GM19397 (cell line): ENCODE measurements around the gene TRAF3IP1.
"Not testable (repeated sequence)": the region's sequence is repeated elsewhere in the genome, so short reads cannot be mapped to it uniquely, and the experiment has no call there.

Experiments used
- ATAC-seq: cut with Tn5 transposase; IDR thresholded peaks from one replicate; pipeline ENCODE4 v1.9.1; 2021; ENCODE audit warnings: mild to moderate bottlenecking, moderate library complexity; ENCODE audit not compliant: unreplicated experiment

TRAF3IP1 gene

GRCh38 chr2:238441262-238442114, 121.2 kb downstream of the TRAF3IP1 start:
- ATAC-seq: no peak

GRCh38 chr2:238442257-238442656, 121.9 kb downstream of the TRAF3IP1 start:
- not testable (repeated sequence) for ATAC-seq

GRCh38 chr2:238444242-238444641, 123.9 kb downstream of the TRAF3IP1 start:
- ATAC-seq: no peak

- ATAC-seq: no peak
Observed at GRCh38 chr2:238445409-238446190, 125.3 kb downstream of the TRAF3IP1 start.

- ATAC-seq: no peak
Observed at GRCh38 chr2:238446371-238446770, 126.1 kb downstream of the TRAF3IP1 start.

- no peak for ATAC-seq
Observed at GRCh38 chr2:238448031-238448955, 128.0 kb downstream of the TRAF3IP1 start.

- ATAC-seq: no peak
Observed at GRCh38 chr2:238449241-238449640, 128.9 kb downstream of the TRAF3IP1 start.

- ATAC-seq: no peak
Observed at GRCh38 chr2:238449909-238450417, 129.6 kb downstream of the TRAF3IP1 start.

GRCh38 chr2:238450440-238450861, 130.1 kb downstream of the TRAF3IP1 start:
- no peak for ATAC-seq
